Left ventricle myocardium inferior (tissue), 1 donor: ENCODE measurements around the gene CPOX. TPM values are rescaled to one million over a fixed set of nuclear protein-coding genes. Genes with fewer than 3 reads are reported as not detected.

ENCODE experiments used
- DNase-seq: peaks from one replicate; pipeline ENCODE4 v3.0.0-alpha.2; 2020
- H3K27ac ChIP-seq: fragments of 200-600 bp; replicated peaks from 2 replicates; pipeline ENCODE4 v1.8.0; 2021
- H3K27me3 ChIP-seq: fragments of 200-600 bp; 2 replicates; pipeline ENCODE4 v1.8.0; 2021; ENCODE audit warnings: low read depth
- H3K36me3 ChIP-seq: fragments of 200-600 bp; 2 replicates; pipeline ENCODE4 v1.8.0; 2021
- H3K4me1 ChIP-seq: fragments of 200-600 bp; 2 replicates; pipeline ENCODE4 v1.8.0; 2021
- H3K4me3 ChIP-seq: fragments of 200-600 bp; 2 replicates; pipeline ENCODE4 v1.8.0; 2021; ENCODE audit warnings: mild to moderate bottlenecking, moderate library complexity
- H3K9me3 ChIP-seq: fragments of 200-600 bp; replicated peaks from 2 replicates; pipeline ENCODE4 v1.8.0; 2021
- intact Hi-C: fragments of 100-400 bp; cut with micrococcal nuclease; formaldehyde crosslinking; loops from one replicate; pipeline ENCODE4 v1.11.0; 2022
- total RNA-seq: library from RNA; stranded (reverse); fragmentation: NEBNext Ultra II Directional; extraction: Animal tissue kit (Norgen Biotek cat#: 25700); gene quantifications from one replicate; pipeline ENCODE4 v1.2.1, GENCODE V29; 2021
- TF ChIP-seq, protein P1 (sequence below): fragments of 200-600 bp; IDR thresholded peaks from 2 replicates; pipeline ENCODE4 v1.8.0; 2021; ENCODE audit warnings: antibody characterized with exemption, mild to moderate bottlenecking, borderline replicate concordance
- donor health status: DM: no; HTN: yes; CAD: no; lungs with severe emphysema.

CPOX gene
- total RNA-seq, 1 donor from 2014 or later: 12.8 TPM

DNA sequence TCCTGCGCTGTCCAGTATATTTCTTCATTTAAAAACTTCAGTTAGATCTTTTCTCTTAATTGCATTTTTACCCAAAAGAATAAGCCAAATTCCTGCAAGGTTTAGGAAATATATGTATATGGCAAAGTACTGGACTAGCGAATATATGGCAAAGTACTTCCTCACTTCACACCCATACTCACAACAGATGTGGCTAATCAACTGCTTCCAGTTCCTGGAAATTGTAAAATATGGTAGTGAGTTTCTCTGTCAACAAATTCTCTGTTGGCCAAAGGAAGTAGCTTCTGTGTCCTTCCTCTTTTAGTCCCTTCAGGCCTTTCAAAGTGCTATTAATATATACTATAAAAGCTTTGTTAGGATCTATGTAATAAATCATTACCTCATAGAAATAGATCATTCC lies 39.7 kb downstream of the CPOX start:
- no peak for DNase-seq
- Histone ChIP-seq H3K9me3 (no peaks in the 10 kb centered on the region), H3K27me3 (peaks cover 4% of the 10 kb centered on the region), H3K36me3 (no peaks in the 10 kb centered on the region), H3K4me3 (no peak overlapping the region), H3K27ac (no peak overlapping the region), H3K4me1 (no peaks in the 10 kb centered on the region)
- intact Hi-C loops: no loop called here
- TF ChIP-seq, protein P1, sequence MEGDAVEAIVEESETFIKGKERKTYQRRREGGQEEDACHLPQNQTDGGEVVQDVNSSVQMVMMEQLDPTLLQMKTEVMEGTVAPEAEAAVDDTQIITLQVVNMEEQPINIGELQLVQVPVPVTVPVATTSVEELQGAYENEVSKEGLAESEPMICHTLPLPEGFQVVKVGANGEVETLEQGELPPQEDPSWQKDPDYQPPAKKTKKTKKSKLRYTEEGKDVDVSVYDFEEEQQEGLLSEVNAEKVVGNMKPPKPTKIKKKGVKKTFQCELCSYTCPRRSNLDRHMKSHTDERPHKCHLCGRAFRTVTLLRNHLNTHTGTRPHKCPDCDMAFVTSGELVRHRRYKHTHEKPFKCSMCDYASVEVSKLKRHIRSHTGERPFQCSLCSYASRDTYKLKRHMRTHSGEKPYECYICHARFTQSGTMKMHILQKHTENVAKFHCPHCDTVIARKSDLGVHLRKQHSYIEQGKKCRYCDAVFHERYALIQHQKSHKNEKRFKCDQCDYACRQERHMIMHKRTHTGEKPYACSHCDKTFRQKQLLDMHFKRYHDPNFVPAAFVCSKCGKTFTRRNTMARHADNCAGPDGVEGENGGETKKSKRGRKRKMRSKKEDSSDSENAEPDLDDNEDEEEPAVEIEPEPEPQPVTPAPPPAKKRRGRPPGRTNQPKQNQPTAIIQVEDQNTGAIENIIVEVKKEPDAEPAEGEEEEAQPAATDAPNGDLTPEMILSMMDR: no peak

DNA sequence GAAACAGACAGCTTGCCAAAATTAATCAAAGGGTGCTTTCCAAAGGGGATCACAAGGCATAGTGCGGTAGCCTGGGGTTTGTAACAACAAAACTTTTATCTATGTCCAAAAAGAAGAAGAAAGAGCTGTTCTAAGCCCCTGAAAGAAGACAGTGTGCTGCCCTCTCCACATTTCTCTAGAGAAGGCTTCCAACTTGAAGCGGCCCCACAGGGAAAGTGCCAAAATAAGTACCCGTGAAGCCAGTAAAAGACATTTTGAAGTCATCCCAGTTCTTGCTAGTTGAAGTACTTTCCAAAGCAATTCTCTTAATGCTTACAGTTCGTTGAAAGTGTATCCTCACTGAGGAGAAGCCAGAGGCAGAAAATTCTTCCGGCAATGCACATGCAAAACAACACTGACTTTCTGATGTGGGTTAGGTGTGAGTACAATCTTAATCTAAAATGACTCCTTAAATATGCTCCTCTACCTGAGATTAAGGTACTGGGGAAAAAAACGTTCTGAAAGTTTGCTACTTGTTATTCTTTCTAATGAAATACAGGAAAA lies 40.3 kb downstream of the CPOX start:
- Histone ChIP-seq H3K4me3 (no peak overlapping the region), H3K27me3 (peaks cover 4% of the 10 kb centered on the region), H3K27ac (no peak overlapping the region), H3K36me3 (no peaks in the 10 kb centered on the region), H3K9me3 (no peaks in the 10 kb centered on the region), H3K4me1 (no peaks in the 10 kb centered on the region)
- TF ChIP-seq, protein P1: no peak
- intact Hi-C loops: no loop called here
- DNase-seq: no peak

DNA sequence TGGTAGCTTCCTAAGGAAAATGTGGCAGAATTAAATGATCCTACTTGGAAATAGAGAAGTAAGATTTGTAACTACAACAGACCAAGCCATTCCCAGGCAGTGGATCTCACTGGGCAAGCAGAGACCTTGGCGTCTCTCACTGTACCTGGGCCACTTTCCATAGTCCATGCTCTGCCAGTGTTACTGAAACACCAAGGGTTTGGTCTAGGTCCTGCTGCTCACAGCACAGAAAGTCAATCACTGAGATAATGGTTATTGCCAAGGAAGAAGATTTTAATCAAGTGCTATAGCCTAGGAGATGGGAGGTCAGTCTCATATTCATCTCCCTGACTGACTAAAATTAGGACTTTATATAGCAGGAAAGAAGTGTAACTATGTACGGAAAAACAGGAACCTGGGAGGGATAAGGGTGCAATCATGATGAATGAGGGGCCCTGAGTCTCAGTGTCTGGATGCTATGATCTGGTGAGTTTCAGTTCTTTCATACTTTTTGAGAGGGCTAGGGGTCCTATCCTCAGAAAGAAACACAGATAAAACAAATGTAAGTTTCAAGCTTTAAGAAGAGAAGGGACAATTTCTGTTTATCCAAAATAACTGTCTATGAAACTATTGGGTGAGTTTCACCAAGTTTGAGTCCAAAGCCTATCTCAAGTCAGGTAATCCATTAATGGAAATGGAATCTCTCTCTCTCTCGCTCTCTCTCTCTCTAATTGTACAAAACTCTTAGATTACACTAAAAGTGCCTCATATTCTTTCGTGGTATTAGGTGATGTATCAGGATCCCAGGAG lies 41.0 kb downstream of the CPOX start:
- H3K4me1 ChIP-seq: no peaks in the 10 kb centered on the region
- no peaks in the 10 kb centered on the region for H3K36me3 ChIP-seq
- TF ChIP-seq, protein P1: no peak
- no peaks in the 10 kb centered on the region for H3K9me3 ChIP-seq
- no peak for DNase-seq
- intact Hi-C loops: no loop called here
- no peak overlapping the region for H3K27ac ChIP-seq
- peaks cover 1% of the 10 kb centered on the region for H3K27me3 ChIP-seq
- H3K4me3 ChIP-seq: no peak overlapping the region

DNA sequence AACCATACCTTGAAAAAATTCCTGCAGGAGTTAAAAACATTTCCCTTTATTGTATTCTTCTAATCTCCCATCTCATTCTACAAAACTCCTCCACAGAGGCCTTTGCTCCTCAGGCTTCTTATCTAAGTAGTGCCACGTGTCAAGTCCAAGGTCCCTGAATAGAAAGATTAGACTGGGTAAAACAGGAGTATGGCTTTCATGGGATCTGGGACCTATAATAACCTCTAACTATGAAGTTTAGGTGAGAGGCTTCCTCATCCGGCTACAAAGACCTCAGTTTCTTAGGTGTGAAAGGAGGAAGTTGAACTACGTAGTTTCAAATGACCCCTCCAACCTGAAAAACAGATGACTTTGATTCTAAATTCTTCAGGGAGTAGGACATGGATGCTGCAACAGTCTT lies 41.7 kb downstream of the CPOX start:
- intact Hi-C loops: no loop called here
- Histone ChIP-seq H3K27me3 (no peaks in the 10 kb centered on the region), H3K36me3 (no peaks in the 10 kb centered on the region), H3K27ac (no peak overlapping the region), H3K4me1 (no peaks in the 10 kb centered on the region), H3K4me3 (no peak overlapping the region), H3K9me3 (no peaks in the 10 kb centered on the region)
- no peak for DNase-seq
- TF ChIP-seq, protein P1: no peak

DNA sequence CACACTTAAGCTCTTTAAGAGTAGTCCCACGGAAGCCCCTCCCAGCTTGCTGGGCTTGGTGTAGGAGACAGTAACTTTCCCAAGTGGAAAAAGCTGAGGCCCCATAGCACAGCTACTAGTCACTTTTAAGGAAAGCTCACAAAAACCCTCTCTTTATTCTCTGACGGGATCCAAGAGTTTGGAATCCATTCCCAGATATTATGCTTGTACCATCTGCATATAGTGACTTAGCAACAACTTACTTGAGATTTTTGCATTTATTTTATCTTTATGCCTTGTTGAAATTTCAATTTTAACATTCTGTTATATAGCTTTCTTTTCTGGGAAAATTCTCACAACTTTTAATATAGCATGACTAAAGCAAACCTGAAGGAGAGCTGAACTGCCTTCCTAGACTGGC lies 42.2 kb downstream of the CPOX start:
- H3K27me3 ChIP-seq: no peaks in the 10 kb centered on the region
- no peaks in the 10 kb centered on the region for H3K4me1 ChIP-seq
- H3K9me3 ChIP-seq: no peaks in the 10 kb centered on the region
- no peaks in the 10 kb centered on the region for H3K36me3 ChIP-seq
- no peak overlapping the region for H3K4me3 ChIP-seq
- no peak for DNase-seq
- intact Hi-C loops: no loop called here
- TF ChIP-seq, protein P1: no peak
- H3K27ac ChIP-seq: no peak overlapping the region
